Stimulated activated memory B cell treated with anti-CD40 and anti-IgM and Interleukin-4, amounts not matched to agents 10 μg/mL and 1 μg/mL and 100 μg/mL, for 72 hours (primary cell): ENCODE measurements around the gene MYOM1.

ENCODE experiments used
- ATAC-seq: fragments of 150-1000 bp; cut with Tn5 transposase; 2 replicates; pipeline ENCODE4 v1.10.0; 2021
- H3K27ac Mint-ChIP-seq: one replicate; pipeline ENCODE4 v1.8.0; 2022; ENCODE audit warnings: mild to moderate bottlenecking, mixed read lengths
- H3K27me3 Mint-ChIP-seq: one replicate; pipeline ENCODE4 v1.8.0; 2022; ENCODE audit warnings: mixed read lengths
- H3K36me3 Mint-ChIP-seq: one replicate; pipeline ENCODE4 v1.8.0; 2022; ENCODE audit warnings: mixed read lengths
- H3K4me1 Mint-ChIP-seq: one replicate; pipeline ENCODE4 v1.8.0; 2022; ENCODE audit warnings: mixed read lengths
- H3K4me3 Mint-ChIP-seq: one replicate; pipeline ENCODE4 v1.8.0; 2022; ENCODE audit warnings: mild to moderate bottlenecking, moderate library complexity, mixed read lengths
- H3K9me3 Mint-ChIP-seq: one replicate; pipeline ENCODE4 v1.8.0; 2022; ENCODE audit warnings: mixed read lengths

The MYOM1 gene

DNA sequence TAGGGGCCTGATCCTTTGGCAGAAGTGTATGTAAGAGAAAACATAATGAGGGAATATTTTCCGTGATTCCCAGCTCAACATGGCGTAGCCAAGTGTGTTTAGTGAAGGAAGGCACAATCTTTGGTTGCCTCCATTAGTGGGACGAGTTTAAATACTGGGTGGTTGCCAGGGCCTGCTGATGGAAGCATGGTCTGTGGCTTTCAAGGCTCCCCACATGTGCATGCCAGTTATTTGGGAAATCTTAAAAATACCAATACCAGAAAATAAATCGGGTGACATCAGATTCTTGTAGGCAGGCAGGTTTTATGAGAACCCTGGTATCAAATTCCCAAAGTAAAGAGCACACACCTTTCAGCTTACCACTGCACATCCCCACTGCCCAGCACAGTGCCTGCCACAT lies 35.0 kb upstream of the MYOM1 start:
- peaks cover 48% of the 10 kb centered on the region for H3K36me3 Mint-ChIP-seq
- no peak for ATAC-seq
- peaks cover 79% of the 10 kb centered on the region for H3K4me1 Mint-ChIP-seq
- H3K27me3 Mint-ChIP-seq, result no peaks in the 10 kb centered on the region
- H3K4me3 Mint-ChIP-seq, result no peak overlapping the region
- no peaks in the 10 kb centered on the region for H3K9me3 Mint-ChIP-seq
- H3K27ac Mint-ChIP-seq, result peak overlapping the region; percentile 87

DNA sequence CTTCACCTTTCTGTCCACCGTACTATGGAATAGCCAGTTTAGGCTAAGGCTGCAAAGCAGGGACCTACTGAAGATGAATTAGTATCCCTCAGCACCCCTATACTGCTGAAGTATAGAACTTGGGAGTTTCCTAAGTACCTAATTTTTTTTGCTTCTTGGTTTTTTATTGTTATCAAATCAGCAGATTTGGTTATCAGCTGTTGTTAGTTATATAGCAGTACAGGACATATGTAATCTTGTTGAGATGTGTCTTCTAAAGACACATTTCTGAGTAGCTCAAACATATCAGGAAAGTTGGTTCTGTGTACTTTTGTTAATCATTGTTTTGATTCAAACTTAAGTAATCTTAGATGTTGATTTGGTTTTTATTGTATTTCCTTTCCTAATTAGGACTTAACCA lies 33.1 kb upstream of the MYOM1 start:
- no peak overlapping the region for H3K27ac Mint-ChIP-seq
- H3K4me1 Mint-ChIP-seq, result peaks cover 72% of the 10 kb centered on the region
- H3K9me3 Mint-ChIP-seq, result no peaks in the 10 kb centered on the region
- peaks cover 47% of the 10 kb centered on the region for H3K36me3 Mint-ChIP-seq
- no peaks in the 10 kb centered on the region for H3K27me3 Mint-ChIP-seq
- ATAC-seq, result no peak
- no peak overlapping the region for H3K4me3 Mint-ChIP-seq

DNA sequence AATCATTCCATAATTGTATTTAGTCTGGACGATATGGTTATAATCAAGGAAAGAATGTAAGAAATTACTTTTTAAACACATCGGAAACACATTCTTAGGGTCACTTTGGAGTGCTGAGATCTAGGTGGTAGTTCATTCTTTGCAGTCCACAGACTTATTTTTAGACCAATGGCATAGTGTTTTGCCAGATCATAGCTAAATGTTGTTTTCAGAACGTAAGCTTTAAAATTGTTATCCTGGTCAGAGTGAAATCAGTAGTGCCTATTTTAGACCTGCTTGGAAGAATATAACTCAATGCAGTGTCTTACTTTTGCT lies 32.2 kb upstream of the MYOM1 start:
- Mint-ChIP-seq H3K27me3 (no peaks in the 10 kb centered on the region), H3K9me3 (no peaks in the 10 kb centered on the region), H3K4me1 (peaks cover 63% of the 10 kb centered on the region), H3K36me3 (peaks cover 44% of the 10 kb centered on the region), H3K27ac (no peak overlapping the region), H3K4me3 (no peak overlapping the region)
- no peak for ATAC-seq

GRCh38 chr18:3251249-3251962 lies 31.6 kb upstream of the MYOM1 start:
- no peaks in the 10 kb centered on the region for H3K27me3 Mint-ChIP-seq
- ATAC-seq, result no peak
- H3K36me3 Mint-ChIP-seq, result peaks cover 39% of the 10 kb centered on the region
- H3K4me3 Mint-ChIP-seq, result no peak overlapping the region
- no peaks in the 10 kb centered on the region for H3K9me3 Mint-ChIP-seq
- no peak overlapping the region for H3K27ac Mint-ChIP-seq
- H3K4me1 Mint-ChIP-seq, result peaks cover 58% of the 10 kb centered on the region

DNA sequence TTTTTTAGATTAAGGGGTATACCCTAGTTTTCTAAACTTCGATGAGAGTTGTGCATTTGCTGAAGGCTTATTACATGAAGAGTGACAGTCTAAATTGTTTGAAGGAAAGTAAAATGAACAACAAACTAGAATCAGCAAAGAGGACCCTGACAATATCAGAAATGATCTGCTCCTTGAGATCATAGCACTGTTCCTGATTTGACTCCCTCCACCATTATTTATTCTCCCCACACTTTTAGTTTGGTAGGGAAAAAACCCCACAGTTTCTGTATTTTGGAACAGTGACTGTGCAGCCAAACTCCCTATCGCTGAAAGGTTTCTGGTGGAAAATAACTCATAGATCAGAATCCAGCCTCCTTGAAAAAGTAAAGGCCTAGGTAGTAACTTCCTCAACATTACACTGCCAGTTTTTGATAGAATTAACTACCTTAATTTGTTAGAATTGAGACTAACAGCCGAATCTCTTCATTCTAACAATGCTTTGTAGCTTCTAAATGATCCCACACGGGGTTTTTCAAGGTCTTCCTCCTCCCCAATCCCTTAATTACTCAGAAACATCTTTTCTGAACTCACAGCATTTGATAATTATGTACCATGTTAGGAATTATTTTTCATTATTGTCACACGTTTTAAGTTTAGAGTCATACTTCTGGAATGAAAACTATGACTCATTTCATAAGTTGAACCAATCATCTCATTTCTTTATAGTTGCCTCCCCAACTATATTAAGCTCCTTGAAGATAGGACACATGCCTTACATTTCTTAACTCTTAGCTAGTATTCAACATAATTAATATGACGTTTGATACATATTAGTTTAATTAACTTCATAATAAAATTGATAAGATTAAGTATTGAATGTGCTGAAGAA lies 30.7 kb upstream of the MYOM1 start:
- no peak for ATAC-seq
- no peaks in the 10 kb centered on the region for H3K27me3 Mint-ChIP-seq
- H3K36me3 Mint-ChIP-seq, result peaks cover 29% of the 10 kb centered on the region
- peak overlapping the region; percentile 91 for H3K27ac Mint-ChIP-seq
- H3K4me1 Mint-ChIP-seq, result peaks cover 57% of the 10 kb centered on the region
- no peaks in the 10 kb centered on the region for H3K9me3 Mint-ChIP-seq
- peak overlapping the region; percentile 64 for H3K4me3 Mint-ChIP-seq

GRCh38 chr18:3248658-3249359 lies 29.0 kb upstream of the MYOM1 start:
- Mint-ChIP-seq H3K4me1 (peaks cover 51% of the 10 kb centered on the region), H3K36me3 (peaks cover 15% of the 10 kb centered on the region), H3K27ac (peak overlapping the region; percentile 91), H3K4me3 (peak overlapping the region; percentile 83), H3K27me3 (no peaks in the 10 kb centered on the region), H3K9me3 (no peaks in the 10 kb centered on the region)
- ATAC-seq, result no peak

- peaks cover 45% of the 10 kb centered on the region for H3K4me1 Mint-ChIP-seq
- H3K27me3 Mint-ChIP-seq, result no peaks in the 10 kb centered on the region
- H3K9me3 Mint-ChIP-seq, result no peaks in the 10 kb centered on the region
- peak overlapping the region; percentile 91 for H3K27ac Mint-ChIP-seq
- peak overlapping the region; percentile 83 for H3K4me3 Mint-ChIP-seq
- H3K36me3 Mint-ChIP-seq, result peaks cover 15% of the 10 kb centered on the region
- ATAC-seq, result no peak
These were observed 28.4 kb upstream of the MYOM1 start for GRCh38 chr18:3248062-3248657.

- no peaks in the 10 kb centered on the region for H3K9me3 Mint-ChIP-seq
- peak; percentile 93 for ATAC-seq
- H3K27me3 Mint-ChIP-seq, result no peaks in the 10 kb centered on the region
- H3K4me3 Mint-ChIP-seq, result peak within 1 kb of the TSS; percentile 83
- peaks cover 17% of the 10 kb centered on the region for H3K36me3 Mint-ChIP-seq
- H3K4me1 Mint-ChIP-seq, result peaks cover 38% of the 10 kb centered on the region
- peak within 1 kb of the TSS; percentile 91 for H3K27ac Mint-ChIP-seq
These were observed 27.7 kb upstream of the MYOM1 start, which contains the start of gene MYL12A for GRCh38 chr18:3247240-3248061. Gene MYL12A (plus strand): TSS chr18:3247801. CDS start chr18:3253248, 5,447 bp downstream.

GRCh38 chr18:3246635-3247239 lies 27.0 kb upstream of the MYOM1 start:
- Mint-ChIP-seq H3K36me3 (peaks cover 24% of the 10 kb centered on the region), H3K4me3 (peak overlapping the region; percentile 83), H3K27ac (peak overlapping the region; percentile 91), H3K27me3 (no peaks in the 10 kb centered on the region), H3K9me3 (no peaks in the 10 kb centered on the region), H3K4me1 (peaks cover 35% of the 10 kb centered on the region)
- ATAC-seq, result peak; percentile 9

- peak overlapping the region; percentile 83 for H3K4me3 Mint-ChIP-seq
These were observed 26.3 kb upstream of the MYOM1 start for GRCh38 chr18:3245853-3246634.

DNA sequence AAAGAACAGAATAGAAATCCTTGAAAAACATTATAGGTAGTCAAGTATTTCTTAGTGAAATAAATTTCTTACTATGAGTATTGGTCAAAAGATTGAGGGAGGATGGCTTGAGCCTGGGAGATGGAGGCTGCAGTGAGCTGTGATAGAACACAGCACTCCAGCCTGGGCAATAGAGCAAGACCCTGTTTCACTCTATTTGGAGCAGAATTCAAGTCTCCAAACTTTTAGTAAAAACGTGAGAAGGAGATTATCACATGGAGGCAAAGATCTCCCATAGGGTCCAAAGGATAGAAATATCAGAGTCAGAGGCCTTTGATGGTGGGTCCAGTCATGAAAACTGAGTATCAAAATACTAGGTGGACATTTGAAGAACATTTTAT lies 25.4 kb upstream of the MYOM1 start:
- no peaks in the 10 kb centered on the region for H3K27me3 Mint-ChIP-seq
- peak overlapping the region; percentile 91 for H3K27ac Mint-ChIP-seq
- peaks cover 24% of the 10 kb centered on the region for H3K4me1 Mint-ChIP-seq
- H3K4me3 Mint-ChIP-seq, result peak overlapping the region; percentile 83
- H3K36me3 Mint-ChIP-seq, result peaks cover 30% of the 10 kb centered on the region
- no peak for ATAC-seq
- H3K9me3 Mint-ChIP-seq, result peaks cover 5% of the 10 kb centered on the region

More at GRCh38 chr18:3245853-3246634, 26.3 kb upstream of the MYOM1 start:
- peaks cover 32% of the 10 kb centered on the region for H3K4me1 Mint-ChIP-seq
- peaks cover 29% of the 10 kb centered on the region for H3K36me3 Mint-ChIP-seq
- H3K27me3 Mint-ChIP-seq, result no peaks in the 10 kb centered on the region
- peak; percentile 69 for ATAC-seq
- H3K27ac Mint-ChIP-seq, result peak overlapping the region; percentile 91
- H3K9me3 Mint-ChIP-seq, result no peaks in the 10 kb centered on the region

- Mint-ChIP-seq H3K36me3 (peaks cover 22% of the 10 kb centered on the region), H3K9me3 (peaks cover 5% of the 10 kb centered on the region), H3K4me1 (no peaks in the 10 kb centered on the region), H3K27me3 (no peaks in the 10 kb centered on the region), H3K4me3 (no peak overlapping the region), H3K27ac (peak overlapping the region; percentile 13)
- ATAC-seq, result no peak
These were observed 19.0 kb upstream of the MYOM1 start for GRCh38 chr18:3238742-3239141.

- H3K27ac Mint-ChIP-seq, result no peak overlapping the region
- no peaks in the 10 kb centered on the region for H3K27me3 Mint-ChIP-seq
- H3K4me3 Mint-ChIP-seq, result no peak overlapping the region
- peaks cover 5% of the 10 kb centered on the region for H3K9me3 Mint-ChIP-seq
- H3K4me1 Mint-ChIP-seq, result no peaks in the 10 kb centered on the region
- H3K36me3 Mint-ChIP-seq, result peaks cover 11% of the 10 kb centered on the region
- ATAC-seq, result no peak
These were observed 16.7 kb upstream of the MYOM1 start for GRCh38 chr18:3236470-3236869.
